ENCODE data around the gene ATP8A1.

Gene ATP8A1

DNA sequence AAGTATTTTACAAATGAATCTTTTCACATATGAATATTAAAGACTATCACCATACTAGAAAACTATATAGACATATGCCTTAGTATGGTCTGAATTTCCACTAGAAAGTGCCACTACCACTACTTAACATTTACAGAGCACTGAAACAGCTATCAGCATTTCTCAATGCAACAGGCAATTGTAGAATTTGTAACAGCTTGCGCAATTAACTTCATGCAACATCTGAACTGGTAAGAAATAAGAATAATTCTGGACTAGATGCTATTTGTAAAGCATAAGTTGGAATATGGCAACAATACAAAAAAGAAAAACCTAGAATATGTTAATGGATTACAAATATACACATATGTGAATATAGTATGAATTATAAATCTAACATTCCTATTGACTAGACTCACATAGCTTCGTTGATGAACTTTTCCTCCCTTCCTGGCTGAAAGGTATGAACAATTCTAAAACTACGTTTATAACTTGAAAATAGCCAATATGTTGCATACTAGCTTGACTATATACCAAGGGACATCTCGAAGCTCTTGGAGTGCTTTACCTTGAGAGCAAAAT lies 82.0 kb downstream of the ATP8A1 start:
- Mint-ChIP-seq H3K27me3 (no peaks in the 10 kb centered on the region), H3K4me1 (peaks cover 5% of the 10 kb centered on the region), H3K36me3 (peaks cover 8% of the 10 kb centered on the region), H3K27ac (no peak overlapping the region), H3K4me3 (no peak overlapping the region), H3K9me3 (no peaks in the 10 kb centered on the region)

DNA sequence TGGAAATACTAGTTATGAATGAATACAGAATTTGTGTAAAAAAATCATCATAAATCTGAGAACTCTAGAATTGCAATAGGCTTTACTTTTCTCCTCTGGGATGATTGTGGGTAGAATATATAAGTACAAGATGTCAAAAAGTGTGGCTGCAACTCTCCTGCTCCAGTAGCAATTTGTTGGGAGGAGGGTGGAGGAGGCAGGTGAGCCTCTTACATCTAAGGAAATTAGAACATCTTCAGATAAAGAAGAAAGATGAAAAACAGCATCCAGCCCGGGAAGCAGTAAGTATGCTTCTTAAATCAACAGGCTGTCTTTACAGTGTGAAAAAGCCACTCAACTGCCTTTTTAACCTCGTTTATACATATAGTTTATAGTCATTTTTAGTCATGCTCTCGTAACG lies 83.7 kb downstream of the ATP8A1 start:
- H3K27ac Mint-ChIP-seq = peak overlapping the region; percentile 70
- H3K9me3 Mint-ChIP-seq = no peaks in the 10 kb centered on the region
- no peak overlapping the region for H3K4me3 Mint-ChIP-seq
- no peaks in the 10 kb centered on the region for H3K27me3 Mint-ChIP-seq
- peaks cover 4% of the 10 kb centered on the region for H3K36me3 Mint-ChIP-seq
- H3K4me1 Mint-ChIP-seq = no peaks in the 10 kb centered on the region

DNA sequence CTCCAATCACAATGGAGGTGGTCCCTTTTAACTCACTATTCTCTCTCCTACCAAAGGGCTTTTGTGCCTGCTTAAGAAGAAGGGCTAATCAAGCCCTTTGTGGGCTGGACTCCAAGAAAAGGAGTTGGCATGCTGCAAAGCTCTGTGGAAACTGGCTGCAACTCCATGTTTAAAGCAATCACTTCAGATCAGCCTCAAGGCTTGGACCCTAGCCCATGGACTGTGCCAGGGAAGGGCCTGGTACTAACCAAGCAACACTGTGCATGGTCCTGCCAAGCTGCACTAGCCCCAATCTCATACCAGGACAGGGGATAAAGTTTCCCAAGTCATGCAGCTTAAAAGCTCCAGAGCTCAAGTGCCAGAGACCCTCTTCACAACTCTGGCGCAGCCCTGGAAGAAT lies 86.7 kb downstream of the ATP8A1 start:
- H3K4me1 Mint-ChIP-seq = no peaks in the 10 kb centered on the region
- peak overlapping the region; percentile 30 for H3K27ac Mint-ChIP-seq
- H3K4me3 Mint-ChIP-seq = no peak overlapping the region
- no peaks in the 10 kb centered on the region for H3K27me3 Mint-ChIP-seq
- no peaks in the 10 kb centered on the region for H3K9me3 Mint-ChIP-seq
- H3K36me3 Mint-ChIP-seq = peaks cover 1% of the 10 kb centered on the region

DNA sequence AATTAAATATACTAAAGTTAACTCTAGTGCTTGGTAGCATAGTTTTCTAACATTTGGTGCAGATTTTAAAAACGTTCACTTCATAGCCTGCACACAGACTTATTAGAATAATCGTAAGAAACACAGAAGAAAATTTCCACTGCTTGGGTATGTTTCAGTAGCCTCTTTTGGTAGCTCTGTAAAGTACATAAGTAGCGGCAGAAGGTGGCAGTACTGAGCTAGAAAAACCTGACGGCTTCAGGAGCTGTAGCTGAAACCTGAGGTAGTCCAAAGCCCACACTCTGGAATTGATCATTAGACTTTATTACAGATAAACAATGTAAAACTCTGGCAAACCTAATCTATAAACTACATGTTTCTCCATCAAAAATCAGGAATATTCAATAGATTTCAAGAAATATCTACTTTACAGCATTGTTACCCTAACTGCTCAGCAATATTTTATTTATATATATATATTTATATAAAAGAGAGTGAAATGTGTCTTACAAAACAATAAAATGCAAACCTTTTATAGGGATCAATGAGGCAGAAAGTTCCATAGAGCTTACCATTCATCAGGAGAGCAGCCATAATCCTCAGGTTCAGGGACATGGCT lies 88.2 kb downstream of the ATP8A1 start:
- H3K4me3 Mint-ChIP-seq = no peak overlapping the region
- H3K36me3 Mint-ChIP-seq = peaks cover 1% of the 10 kb centered on the region
- no peaks in the 10 kb centered on the region for H3K9me3 Mint-ChIP-seq
- H3K27ac Mint-ChIP-seq = no peak overlapping the region
- H3K27me3 Mint-ChIP-seq = no peaks in the 10 kb centered on the region
- no peaks in the 10 kb centered on the region for H3K4me1 Mint-ChIP-seq

DNA sequence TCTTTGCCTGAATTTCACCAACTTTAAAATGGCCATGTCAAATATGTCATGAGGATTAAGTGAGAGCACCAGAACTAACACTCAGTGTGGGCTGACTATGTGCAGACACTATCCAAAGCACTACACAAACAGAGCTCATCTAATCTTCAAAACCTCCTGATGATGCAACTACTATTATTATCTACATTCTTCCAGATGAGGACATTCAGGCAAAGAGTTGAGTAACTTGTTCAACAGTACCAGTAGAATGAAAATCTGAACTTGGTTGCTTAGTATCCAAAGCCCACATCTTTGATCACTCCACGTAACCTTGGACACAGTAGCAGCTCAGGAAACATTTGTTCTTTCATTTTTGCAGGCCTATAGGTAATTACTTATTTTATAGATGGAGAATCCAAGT lies 90.1 kb downstream of the ATP8A1 start:
- no peak overlapping the region for H3K27ac Mint-ChIP-seq
- H3K27me3 Mint-ChIP-seq = no peaks in the 10 kb centered on the region
- no peaks in the 10 kb centered on the region for H3K9me3 Mint-ChIP-seq
- H3K4me1 Mint-ChIP-seq = no peaks in the 10 kb centered on the region
- H3K36me3 Mint-ChIP-seq = peaks cover 12% of the 10 kb centered on the region
- no peak overlapping the region for H3K4me3 Mint-ChIP-seq

DNA sequence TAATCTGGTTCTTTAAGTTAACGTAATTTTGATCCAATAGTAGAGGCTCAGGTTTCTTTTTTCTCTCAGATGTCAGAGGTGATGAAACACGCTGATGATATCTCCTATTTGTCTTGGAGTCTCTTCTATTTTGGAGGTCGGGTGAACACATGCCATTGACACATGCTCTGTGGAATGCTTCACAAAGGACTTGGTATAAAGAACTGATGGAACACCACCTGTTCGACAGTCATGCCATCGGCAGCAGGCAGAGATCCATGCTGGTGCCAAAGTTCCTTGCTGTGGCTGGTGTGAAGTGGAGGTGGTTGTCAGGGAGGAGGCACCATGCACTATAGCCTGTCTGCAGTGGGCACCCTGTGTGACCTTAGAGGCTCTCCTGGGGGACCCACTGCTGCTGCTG lies 94.9 kb downstream of the ATP8A1 start:
- no peaks in the 10 kb centered on the region for H3K4me1 Mint-ChIP-seq
- H3K9me3 Mint-ChIP-seq = no peaks in the 10 kb centered on the region
- peaks cover 15% of the 10 kb centered on the region for H3K36me3 Mint-ChIP-seq
- no peaks in the 10 kb centered on the region for H3K27me3 Mint-ChIP-seq
- H3K27ac Mint-ChIP-seq = no peak overlapping the region
- H3K4me3 Mint-ChIP-seq = no peak overlapping the region

DNA sequence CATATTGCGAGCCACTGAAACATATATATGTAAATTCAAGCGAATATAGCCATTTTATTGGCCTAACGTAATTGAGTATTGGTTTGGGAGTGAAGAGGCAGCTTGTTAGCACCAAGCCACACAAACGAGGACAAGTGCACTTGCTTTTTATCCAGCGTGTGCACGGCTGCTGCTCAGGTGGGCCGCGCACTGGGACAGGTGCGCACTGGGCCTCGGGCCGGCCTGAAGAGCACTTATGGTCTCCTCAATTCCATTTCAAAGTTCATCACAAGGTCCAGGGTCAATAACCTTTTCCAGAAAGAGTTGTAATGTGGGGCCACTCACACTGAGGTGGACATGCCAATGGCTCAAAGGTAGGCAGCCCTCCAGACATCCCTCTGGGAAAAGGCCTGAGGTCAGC lies 95.9 kb downstream of the ATP8A1 start:
- no peaks in the 10 kb centered on the region for H3K9me3 Mint-ChIP-seq
- H3K4me1 Mint-ChIP-seq = no peaks in the 10 kb centered on the region
- H3K36me3 Mint-ChIP-seq = peaks cover 15% of the 10 kb centered on the region
- no peaks in the 10 kb centered on the region for H3K27me3 Mint-ChIP-seq
- H3K27ac Mint-ChIP-seq = no peak overlapping the region
- H3K4me3 Mint-ChIP-seq = no peak overlapping the region

DNA sequence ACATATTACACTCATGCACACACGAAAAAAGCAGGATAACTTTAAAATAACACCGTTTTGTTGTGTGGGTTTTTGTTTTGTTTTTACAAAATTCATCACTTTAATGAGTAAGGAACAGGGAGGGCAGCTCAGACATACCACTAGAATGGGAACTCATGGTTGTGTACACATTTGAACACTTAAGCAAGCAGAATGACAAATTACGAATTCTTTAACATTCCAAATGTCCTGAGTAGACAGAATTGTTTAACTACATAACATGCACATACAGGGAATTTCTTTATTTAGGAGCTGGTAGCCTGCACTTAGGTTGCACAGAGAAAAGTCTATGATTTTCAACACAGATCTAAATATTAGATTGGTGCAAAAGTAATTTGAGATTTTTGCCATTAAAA lies 96.4 kb downstream of the ATP8A1 start:
- H3K27me3 Mint-ChIP-seq = no peaks in the 10 kb centered on the region
- no peak overlapping the region for H3K4me3 Mint-ChIP-seq
- H3K27ac Mint-ChIP-seq = no peak overlapping the region
- no peaks in the 10 kb centered on the region for H3K4me1 Mint-ChIP-seq
- no peaks in the 10 kb centered on the region for H3K9me3 Mint-ChIP-seq
- peaks cover 15% of the 10 kb centered on the region for H3K36me3 Mint-ChIP-seq

DNA sequence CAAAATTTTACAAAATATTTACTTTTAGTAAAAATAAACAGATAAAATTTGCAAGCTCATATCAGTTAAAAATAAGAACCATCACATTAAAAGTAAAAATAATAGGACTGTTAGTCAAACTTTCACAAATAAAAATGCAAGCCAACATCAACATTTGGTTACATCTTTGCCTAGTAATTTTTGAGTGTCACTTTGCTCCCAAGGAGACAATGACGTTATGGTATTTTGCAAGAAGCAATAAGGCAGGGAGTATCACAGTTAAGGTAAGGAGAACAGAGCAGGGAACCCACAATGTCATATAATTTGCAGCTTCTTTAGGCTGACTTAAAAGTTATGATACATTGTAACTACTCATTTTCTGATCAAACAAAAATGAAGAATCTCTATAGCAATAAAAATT lies 98.7 kb downstream of the ATP8A1 start:
- no peaks in the 10 kb centered on the region for H3K27me3 Mint-ChIP-seq
- no peak overlapping the region for H3K27ac Mint-ChIP-seq
- no peaks in the 10 kb centered on the region for H3K9me3 Mint-ChIP-seq

DNA sequence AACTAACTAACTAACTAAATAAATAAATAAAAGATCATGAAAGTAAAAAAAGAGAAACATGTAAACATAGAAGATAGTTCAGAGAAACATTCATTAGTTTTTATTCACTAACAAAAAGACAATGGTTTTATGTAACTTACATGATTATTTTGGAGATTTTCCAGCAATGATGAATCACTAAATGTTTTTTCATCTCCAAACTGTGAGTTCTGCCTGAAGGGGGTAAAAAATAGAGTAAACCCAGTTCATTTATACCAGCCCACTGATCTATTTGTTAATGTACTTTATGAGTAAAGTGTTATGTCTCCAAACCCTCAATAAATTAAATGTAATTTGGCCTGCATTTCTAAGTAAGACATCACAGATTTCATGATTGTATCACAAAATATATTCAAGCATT lies 101.1 kb downstream of the ATP8A1 start:
- Mint-ChIP-seq H3K27ac (no peak overlapping the region), H3K4me1 (no peaks in the 10 kb centered on the region), H3K36me3 (peaks cover 16% of the 10 kb centered on the region), H3K4me3 (no peak overlapping the region), H3K27me3 (no peaks in the 10 kb centered on the region), H3K9me3 (no peaks in the 10 kb centered on the region)

More for the DNA sequence above, 98.7 kb downstream of the ATP8A1 start:
- Mint-ChIP-seq H3K4me3 (no peak overlapping the region), H3K36me3 (peaks cover 26% of the 10 kb centered on the region), H3K4me1 (no peaks in the 10 kb centered on the region)

DNA sequence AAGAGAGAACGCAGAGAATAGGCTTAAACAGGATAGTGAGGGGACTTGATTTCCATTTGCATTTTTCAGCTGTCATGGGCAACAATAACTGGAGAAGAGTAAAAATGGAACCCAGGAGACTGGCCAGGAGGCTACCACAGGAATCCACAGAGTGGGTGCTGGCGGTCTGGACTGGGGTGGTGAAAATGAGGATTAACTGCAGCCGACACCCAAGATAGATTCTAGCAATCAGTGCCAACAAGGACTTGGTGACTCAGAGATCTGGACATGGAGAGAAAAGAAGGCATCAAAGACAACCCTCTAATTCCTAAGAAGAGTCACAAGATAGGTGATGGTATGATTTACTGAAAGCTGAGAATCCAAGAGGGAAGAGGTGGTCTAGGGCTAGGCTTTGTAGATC lies 102.8 kb downstream of the ATP8A1 start:
- no peaks in the 10 kb centered on the region for H3K9me3 Mint-ChIP-seq
- H3K36me3 Mint-ChIP-seq = peaks cover 14% of the 10 kb centered on the region
- H3K4me3 Mint-ChIP-seq = no peak overlapping the region
- no peak overlapping the region for H3K27ac Mint-ChIP-seq
- H3K4me1 Mint-ChIP-seq = no peaks in the 10 kb centered on the region
- H3K27me3 Mint-ChIP-seq = no peaks in the 10 kb centered on the region

DNA sequence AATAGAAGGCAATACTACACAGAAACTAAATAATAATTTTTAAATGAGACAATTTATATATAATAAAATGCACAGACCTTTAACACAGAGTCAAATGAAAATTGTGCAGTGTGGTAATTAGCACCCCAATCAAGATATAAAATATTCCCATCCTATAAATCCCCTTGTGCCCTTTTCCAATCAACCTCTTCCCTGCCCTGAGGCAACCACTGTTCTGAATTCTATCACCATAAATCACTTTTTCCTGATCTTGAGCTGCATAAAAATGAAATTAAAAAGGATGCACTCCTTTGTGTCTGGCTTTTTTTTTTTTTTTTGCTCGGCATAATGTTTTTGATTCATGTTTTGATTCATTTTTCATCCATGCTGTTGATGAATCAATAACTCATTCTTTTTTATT lies 107.0 kb downstream of the ATP8A1 start:
- H3K4me3 Mint-ChIP-seq = no peak overlapping the region
- no peaks in the 10 kb centered on the region for H3K9me3 Mint-ChIP-seq
- no peaks in the 10 kb centered on the region for H3K27me3 Mint-ChIP-seq
- peaks cover 17% of the 10 kb centered on the region for H3K36me3 Mint-ChIP-seq
- no peak overlapping the region for H3K27ac Mint-ChIP-seq
- no peaks in the 10 kb centered on the region for H3K4me1 Mint-ChIP-seq

DNA sequence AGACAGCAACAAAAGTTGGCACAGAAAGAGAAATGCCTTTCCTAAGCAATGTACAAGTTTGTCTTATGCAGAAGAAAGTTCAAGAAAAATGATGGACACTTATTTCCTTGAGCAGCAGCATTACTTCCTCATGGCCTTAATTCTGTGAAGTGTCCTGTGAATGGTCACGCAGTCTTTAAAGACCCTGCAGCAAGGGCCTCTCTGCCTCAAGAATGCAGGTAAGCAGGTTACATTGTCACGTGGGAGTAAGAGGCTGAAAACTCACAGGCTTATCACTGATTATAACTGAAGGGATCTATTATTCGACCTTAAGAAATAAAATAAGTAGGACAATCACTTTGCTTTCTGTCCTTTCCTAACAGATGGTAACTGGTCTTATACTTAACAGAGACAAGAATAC lies 109.1 kb downstream of the ATP8A1 start:
- H3K9me3 Mint-ChIP-seq = no peaks in the 10 kb centered on the region
- peaks cover 8% of the 10 kb centered on the region for H3K36me3 Mint-ChIP-seq
- H3K27me3 Mint-ChIP-seq = no peaks in the 10 kb centered on the region
- H3K27ac Mint-ChIP-seq = no peak overlapping the region
- no peaks in the 10 kb centered on the region for H3K4me1 Mint-ChIP-seq
- H3K4me3 Mint-ChIP-seq = no peak overlapping the region

DNA sequence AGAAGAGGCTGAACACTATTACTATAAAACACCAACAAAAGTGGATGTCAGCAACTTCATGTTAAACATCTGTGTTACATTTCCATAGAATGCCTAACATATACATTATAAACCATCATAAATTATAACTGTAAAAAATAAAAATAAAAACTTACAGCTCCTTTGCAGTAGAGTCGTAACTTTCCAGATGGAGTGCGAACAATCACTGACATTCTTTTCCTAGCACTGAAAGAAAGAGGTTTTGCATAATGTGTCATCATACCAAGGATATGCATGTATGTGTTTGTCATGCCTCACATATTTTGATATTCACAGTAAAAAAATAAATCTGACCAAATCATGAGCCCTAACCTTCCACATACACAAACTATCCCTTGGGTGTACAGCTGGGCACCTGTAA lies 113.1 kb downstream of the ATP8A1 start:
- Mint-ChIP-seq H3K36me3 (peaks cover 23% of the 10 kb centered on the region), H3K27ac (no peak overlapping the region), H3K4me3 (no peak overlapping the region), H3K27me3 (no peaks in the 10 kb centered on the region), H3K9me3 (no peaks in the 10 kb centered on the region), H3K4me1 (peaks cover 3% of the 10 kb centered on the region)

DNA sequence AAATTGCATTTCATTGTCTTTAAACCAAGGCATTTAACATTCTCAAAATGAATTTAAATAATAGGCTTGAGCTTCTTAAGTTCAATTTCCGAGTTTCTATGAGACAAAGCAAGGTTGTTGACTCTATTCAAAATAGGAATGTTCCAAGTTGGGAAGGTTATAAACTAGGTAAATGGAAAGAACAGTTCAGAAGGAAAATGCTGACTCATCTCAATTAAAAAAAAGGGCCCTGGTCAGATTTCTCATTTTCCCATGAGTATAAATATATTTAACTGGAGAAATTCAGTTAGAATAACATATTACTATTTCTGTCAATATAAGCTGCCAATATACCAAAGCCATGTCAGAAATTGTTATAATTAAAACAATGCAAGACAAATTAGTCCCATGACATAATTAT lies 113.8 kb downstream of the ATP8A1 start:
- H3K36me3 Mint-ChIP-seq = peaks cover 26% of the 10 kb centered on the region
- H3K27me3 Mint-ChIP-seq = no peaks in the 10 kb centered on the region
- H3K4me3 Mint-ChIP-seq = no peak overlapping the region
- H3K9me3 Mint-ChIP-seq = no peaks in the 10 kb centered on the region
- no peak overlapping the region for H3K27ac Mint-ChIP-seq
- H3K4me1 Mint-ChIP-seq = peaks cover 9% of the 10 kb centered on the region

DNA sequence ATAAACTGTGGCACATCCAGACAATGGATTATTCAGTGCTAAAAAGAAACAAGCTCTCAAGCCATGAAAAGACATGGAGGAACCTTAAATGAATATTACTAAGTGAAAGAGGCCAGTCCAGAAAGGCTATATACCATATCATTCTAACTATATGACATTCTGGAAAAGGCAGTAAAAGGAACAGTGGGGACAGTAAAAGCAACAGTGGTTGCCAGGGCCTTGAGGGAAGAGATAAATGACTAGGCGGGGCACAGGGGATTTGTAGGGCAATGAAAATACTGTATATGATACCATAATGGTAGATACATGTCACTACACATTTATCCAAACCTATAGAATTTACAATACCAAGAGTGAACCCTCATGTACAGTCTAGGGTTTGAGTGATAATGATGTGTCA lies 115.3 kb downstream of the ATP8A1 start:
- Mint-ChIP-seq H3K27me3 (no peaks in the 10 kb centered on the region), H3K27ac (peak overlapping the region; percentile 32), H3K9me3 (no peaks in the 10 kb centered on the region), H3K4me3 (no peak overlapping the region), H3K36me3 (peaks cover 32% of the 10 kb centered on the region), H3K4me1 (peaks cover 21% of the 10 kb centered on the region)

DNA sequence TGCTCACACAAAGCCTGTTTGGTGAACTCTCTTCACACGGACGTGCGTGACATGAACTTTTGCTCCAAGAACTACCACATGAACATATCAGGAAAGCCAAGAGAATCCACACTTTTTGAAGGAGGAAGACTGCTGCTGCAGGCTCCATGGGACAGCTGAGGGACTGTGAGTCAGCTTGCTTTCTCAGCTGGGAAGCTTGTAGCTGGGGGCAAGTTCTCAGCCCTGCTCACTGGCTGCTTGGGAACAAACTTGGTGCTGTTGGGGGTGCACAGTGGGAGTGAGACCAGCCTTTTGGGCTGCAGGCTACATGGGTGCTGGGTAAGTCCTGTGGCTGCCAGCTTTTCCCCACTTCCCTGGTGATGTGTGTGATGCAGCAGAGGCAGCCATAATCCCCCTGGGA lies 123.9 kb downstream of the ATP8A1 start:
- Mint-ChIP-seq H3K9me3 (no peaks in the 10 kb centered on the region), H3K27ac (no peak overlapping the region), H3K36me3 (peaks cover 37% of the 10 kb centered on the region), H3K27me3 (no peaks in the 10 kb centered on the region), H3K4me3 (no peak overlapping the region), H3K4me1 (peaks cover 20% of the 10 kb centered on the region)
